ENCODE results near the gene METRNL. TPM values are rescaled to one million over a fixed set of nuclear protein-coding genes. Genes with fewer than 3 reads are reported as not detected.
"Not testable (repeated sequence)": the region's sequence is repeated elsewhere in the genome, so short reads cannot be mapped to it uniquely, and the experiment has no call there.

Gene METRNL
- total and polyA plus RNA-seq, 4 donors = 0.67 to 9.0 (median 8.6) TPM

DNA sequence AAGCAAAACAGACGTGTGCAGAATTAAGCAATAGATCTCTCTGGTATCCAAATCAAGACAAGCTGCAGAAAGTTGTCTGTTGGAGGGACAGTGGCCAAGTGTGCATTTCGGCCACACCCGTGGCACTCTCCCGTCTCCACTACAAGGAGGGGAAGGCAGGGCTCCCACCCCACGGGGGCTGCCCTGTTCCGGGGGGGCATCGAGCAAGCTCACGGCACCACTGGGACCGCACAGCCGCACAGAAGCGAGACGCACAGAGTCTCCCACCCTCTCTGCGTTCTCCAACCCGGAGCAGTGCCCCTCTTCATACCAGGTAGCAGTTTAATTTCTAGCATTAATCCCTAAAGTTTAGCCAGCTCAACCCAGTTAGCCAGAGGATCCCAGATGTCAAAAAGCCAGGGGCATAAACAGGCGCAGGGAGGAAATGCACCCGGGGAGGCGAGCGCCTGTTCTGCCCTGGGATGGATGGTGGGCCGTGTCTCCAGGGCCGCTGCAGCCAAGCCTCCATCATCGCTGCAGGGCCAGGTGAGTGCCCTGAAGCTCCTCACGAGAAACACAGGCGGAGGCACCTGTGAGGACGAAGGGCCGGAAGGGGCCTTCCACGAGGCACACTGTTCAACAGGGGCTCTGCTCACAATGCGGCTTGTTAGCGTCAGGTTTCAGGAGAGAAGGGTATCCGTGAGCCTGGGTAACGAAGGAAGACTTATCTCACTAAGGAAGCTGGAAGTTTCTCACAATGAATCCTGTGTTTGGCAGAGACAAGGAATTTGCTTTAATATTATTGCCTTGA is 42.1 kb upstream of the METRNL start (continued):
- no peak for TF ChIP-seq EGR1 (IDR thresholded peaks at IDR 0.05; ENCODE audit: low read depth in 2 of 2)

GRCh38 chr17:83037874-83038165 is 41.6 kb upstream of the METRNL start:
- WGBS = 92% methylated on average over 9 of the region's 9 CpGs
- Histone ChIP-seq H3K4me3 (ENCODE audit: low read depth in 1 of 3, low read length in 3 of 3) (no peak overlapping the region), H3K27ac (ENCODE audit: low read depth in 1 of 2, low read length in 2 of 2) (no peak overlapping the region), H3K4me1 (ENCODE audit: control insufficient read depth in 4 of 4, insufficient read depth in 4 of 4, low read length in 3 of 4) (no peaks in the 10 kb centered on the region), H3K9me3 (ENCODE audit: control insufficient read depth in 4 of 4, low read length in 3 of 4) (peaks cover 3 to 7% (median 4%) of the 10 kb centered on the region in 4 donors), H3K9ac (ENCODE audit: low read depth in 1 of 2, low read length in 2 of 2) (no peak overlapping the region), H3K36me3 (ENCODE audit: control insufficient read depth in 4 of 4, insufficient read depth in 3 of 4, low read depth in 1 of 4, low read length in 3 of 4) (peaks cover 0 to 12% (median 7%) of the 10 kb centered on the region in 4 donors), H3K27me3 (ENCODE audit: control insufficient read depth in 4 of 4, insufficient read depth in 4 of 4, low read length in 3 of 4) (no peaks in the 10 kb centered on the region)
- TF ChIP-seq NR2F2 (IDR thresholded peaks at IDR 0.05) (no peak), REST (IDR thresholded peaks at IDR 0.05) (no peak), RXRA (IDR thresholded peaks at IDR 0.05) (no peak), SP1 (IDR thresholded peaks at IDR 0.05) (no peak)
- TF ChIP-seq, protein P1, sequence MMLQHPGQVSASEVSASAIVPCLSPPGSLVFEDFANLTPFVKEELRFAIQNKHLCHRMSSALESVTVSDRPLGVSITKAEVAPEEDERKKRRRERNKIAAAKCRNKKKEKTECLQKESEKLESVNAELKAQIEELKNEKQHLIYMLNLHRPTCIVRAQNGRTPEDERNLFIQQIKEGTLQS (IDR thresholded peaks at IDR 0.05) = no peak
- TF ChIP-seq, protein P2, sequence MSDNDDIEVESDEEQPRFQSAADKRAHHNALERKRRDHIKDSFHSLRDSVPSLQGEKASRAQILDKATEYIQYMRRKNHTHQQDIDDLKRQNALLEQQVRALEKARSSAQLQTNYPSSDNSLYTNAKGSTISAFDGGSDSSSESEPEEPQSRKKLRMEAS (IDR thresholded peaks at IDR 0.05) = no peak
- no peak for DNase-seq (ENCODE audit: low spot score)

GRCh38 chr17:83038983-83039382 is 40.4 kb upstream of the METRNL start:
- H3K27me3 ChIP-seq (ENCODE audit: control insufficient read depth in 4 of 4, insufficient read depth in 4 of 4, low read length in 3 of 4); H3K4me3 ChIP-seq (ENCODE audit: low read depth in 1 of 3, low read length in 3 of 3); H3K9me3 ChIP-seq (ENCODE audit: control insufficient read depth in 4 of 4, low read length in 3 of 4); DNase-seq (ENCODE audit: low spot score); H3K4me1 ChIP-seq (ENCODE audit: control insufficient read depth in 4 of 4, insufficient read depth in 4 of 4, low read length in 3 of 4); H3K27ac ChIP-seq (ENCODE audit: low read depth in 1 of 2, low read length in 2 of 2); H3K9ac ChIP-seq (ENCODE audit: low read depth in 1 of 2, low read length in 2 of 2): not testable (repeated sequence)
- 98% methylated on average over 18 of the region's 24 CpGs for WGBS
- peaks cover 0 to 13% (median 7%) of the 10 kb centered on the region in 4 donors for H3K36me3 ChIP-seq (ENCODE audit: control insufficient read depth in 4 of 4, insufficient read depth in 3 of 4, low read depth in 1 of 4, low read length in 3 of 4)

DNA sequence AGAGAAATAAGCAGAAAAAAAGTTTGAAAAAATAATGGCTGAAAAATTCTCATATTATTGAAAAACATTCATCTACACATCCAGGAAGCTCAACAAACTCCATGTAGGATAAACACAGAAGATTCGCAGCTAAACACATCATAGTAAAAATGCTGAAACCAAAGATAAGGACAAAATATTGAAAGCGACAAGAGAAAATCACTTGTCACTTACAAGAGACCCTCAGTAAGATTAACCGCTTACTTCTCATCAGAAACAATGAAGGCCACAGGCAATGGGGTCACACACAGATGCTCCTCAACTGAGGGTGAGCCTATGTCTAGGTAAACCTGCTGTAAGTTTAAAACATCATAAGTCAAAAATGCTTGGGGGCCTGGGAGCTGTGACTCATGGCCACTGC is 38.1 kb upstream of the METRNL start:
- DNase-seq (ENCODE audit: low spot score) = no peak
- Histone ChIP-seq H3K36me3 (ENCODE audit: control insufficient read depth in 4 of 4, insufficient read depth in 3 of 4, low read depth in 1 of 4, low read length in 3 of 4) (peaks cover 0 to 12% (median 6%) of the 10 kb centered on the region in 4 donors), H3K27me3 (ENCODE audit: control insufficient read depth in 4 of 4, insufficient read depth in 4 of 4, low read length in 3 of 4) (no peaks in the 10 kb centered on the region), H3K27ac (ENCODE audit: low read depth in 1 of 2, low read length in 2 of 2) (no peak overlapping the region), H3K9me3 (ENCODE audit: control insufficient read depth in 4 of 4, low read length in 3 of 4) (peaks cover 3 to 7% (median 4%) of the 10 kb centered on the region in 4 donors), H3K9ac (ENCODE audit: low read depth in 1 of 2, low read length in 2 of 2) (no peak overlapping the region), H3K4me1 (ENCODE audit: control insufficient read depth in 4 of 4, insufficient read depth in 4 of 4, low read length in 3 of 4) (no peaks in the 10 kb centered on the region), H3K4me3 (ENCODE audit: low read depth in 1 of 3, low read length in 3 of 3) (no peak overlapping the region)
- 97% methylated on average over 3 of the region's 3 CpGs for WGBS
- TF ChIP-seq, protein P2 (IDR thresholded peaks at IDR 0.05) = no peak
- TF ChIP-seq HNF4A (conservative IDR thresholded peaks at IDR 0.05) (no peak), SP1 (IDR thresholded peaks at IDR 0.05) (no peak), EGR1 (IDR thresholded peaks at IDR 0.05; ENCODE audit: low read depth in 2 of 2) (no peak), ZBTB33 (IDR thresholded peaks at IDR 0.05) (no peak), JUND (IDR thresholded peaks at IDR 0.05) (no peak), REST (IDR thresholded peaks at IDR 0.05) (no peak), RXRA (IDR thresholded peaks at IDR 0.05) (no peak), NR2F2 (IDR thresholded peaks at IDR 0.05) (no peak)
- TF ChIP-seq, protein P3, sequence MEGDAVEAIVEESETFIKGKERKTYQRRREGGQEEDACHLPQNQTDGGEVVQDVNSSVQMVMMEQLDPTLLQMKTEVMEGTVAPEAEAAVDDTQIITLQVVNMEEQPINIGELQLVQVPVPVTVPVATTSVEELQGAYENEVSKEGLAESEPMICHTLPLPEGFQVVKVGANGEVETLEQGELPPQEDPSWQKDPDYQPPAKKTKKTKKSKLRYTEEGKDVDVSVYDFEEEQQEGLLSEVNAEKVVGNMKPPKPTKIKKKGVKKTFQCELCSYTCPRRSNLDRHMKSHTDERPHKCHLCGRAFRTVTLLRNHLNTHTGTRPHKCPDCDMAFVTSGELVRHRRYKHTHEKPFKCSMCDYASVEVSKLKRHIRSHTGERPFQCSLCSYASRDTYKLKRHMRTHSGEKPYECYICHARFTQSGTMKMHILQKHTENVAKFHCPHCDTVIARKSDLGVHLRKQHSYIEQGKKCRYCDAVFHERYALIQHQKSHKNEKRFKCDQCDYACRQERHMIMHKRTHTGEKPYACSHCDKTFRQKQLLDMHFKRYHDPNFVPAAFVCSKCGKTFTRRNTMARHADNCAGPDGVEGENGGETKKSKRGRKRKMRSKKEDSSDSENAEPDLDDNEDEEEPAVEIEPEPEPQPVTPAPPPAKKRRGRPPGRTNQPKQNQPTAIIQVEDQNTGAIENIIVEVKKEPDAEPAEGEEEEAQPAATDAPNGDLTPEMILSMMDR (IDR thresholded peaks at IDR 0.05; ENCODE audit: low read depth, low read length, missing input control) = no peak
